Measurements from ENCODE around the gene TGFBR3L. TPM values are rescaled to one million over a fixed set of nuclear protein-coding genes. Genes with fewer than 3 reads are reported as not detected.

TGFBR3L gene
- total and polyA plus RNA-seq, 2 of the 13 experiments (the other 11 are each of a cell fraction or from before 2014, with no cell fraction given), result 0.20 to 1.0 TPM

DNA sequence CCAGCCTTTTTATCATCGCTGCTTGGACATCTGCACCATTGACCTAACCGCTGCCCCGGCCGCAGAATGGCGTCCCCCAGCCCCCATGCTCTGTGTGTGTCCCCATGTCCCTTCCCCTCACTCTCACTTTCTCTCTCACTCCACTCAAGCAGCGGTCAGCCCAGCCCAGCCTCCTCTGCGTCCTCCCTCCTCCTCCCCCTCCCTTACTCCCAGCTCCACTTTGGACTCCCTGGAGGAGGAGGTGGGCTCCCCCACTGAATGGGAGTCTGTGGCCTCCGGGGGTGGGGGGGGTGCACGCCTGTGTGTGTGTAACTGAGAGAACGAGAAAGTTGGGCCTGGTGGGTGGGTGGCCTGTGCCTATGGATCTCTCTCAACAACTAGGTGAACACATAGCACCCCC, 8.8 kb upstream of the TGFBR3L start:
- TF ChIP-seq MLLT10 (CRISPR knock-in tag; IDR thresholded peaks at IDR 0.05) (no peak), GATAD1 (CRISPR knock-in tag; IDR thresholded peaks at IDR 0.05) (no peak), TGIF2 (CRISPR knock-in tag; IDR thresholded peaks at IDR 0.05) (no peak), ELF1 (CRISPR knock-in tag; IDR thresholded peaks at IDR 0.05) (no peak), ZNF510 (CRISPR knock-in tag; IDR thresholded peaks at IDR 0.05; ENCODE audit: low read depth) (no peak), CENPX (CRISPR knock-in tag; IDR thresholded peaks at IDR 0.05) (no peak), ESRRA (CRISPR knock-in tag; IDR thresholded peaks at IDR 0.05; ENCODE audit: low read depth) (no peak)
- TF ChIP-seq, protein P1, sequence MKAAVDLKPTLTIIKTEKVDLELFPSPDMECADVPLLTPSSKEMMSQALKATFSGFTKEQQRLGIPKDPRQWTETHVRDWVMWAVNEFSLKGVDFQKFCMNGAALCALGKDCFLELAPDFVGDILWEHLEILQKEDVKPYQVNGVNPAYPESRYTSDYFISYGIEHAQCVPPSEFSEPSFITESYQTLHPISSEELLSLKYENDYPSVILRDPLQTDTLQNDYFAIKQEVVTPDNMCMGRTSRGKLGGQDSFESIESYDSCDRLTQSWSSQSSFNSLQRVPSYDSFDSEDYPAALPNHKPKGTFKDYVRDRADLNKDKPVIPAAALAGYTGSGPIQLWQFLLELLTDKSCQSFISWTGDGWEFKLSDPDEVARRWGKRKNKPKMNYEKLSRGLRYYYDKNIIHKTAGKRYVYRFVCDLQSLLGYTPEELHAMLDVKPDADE (CRISPR knock-in tag; IDR thresholded peaks at IDR 0.05), result no peak
- TF ChIP-seq, protein P2, sequence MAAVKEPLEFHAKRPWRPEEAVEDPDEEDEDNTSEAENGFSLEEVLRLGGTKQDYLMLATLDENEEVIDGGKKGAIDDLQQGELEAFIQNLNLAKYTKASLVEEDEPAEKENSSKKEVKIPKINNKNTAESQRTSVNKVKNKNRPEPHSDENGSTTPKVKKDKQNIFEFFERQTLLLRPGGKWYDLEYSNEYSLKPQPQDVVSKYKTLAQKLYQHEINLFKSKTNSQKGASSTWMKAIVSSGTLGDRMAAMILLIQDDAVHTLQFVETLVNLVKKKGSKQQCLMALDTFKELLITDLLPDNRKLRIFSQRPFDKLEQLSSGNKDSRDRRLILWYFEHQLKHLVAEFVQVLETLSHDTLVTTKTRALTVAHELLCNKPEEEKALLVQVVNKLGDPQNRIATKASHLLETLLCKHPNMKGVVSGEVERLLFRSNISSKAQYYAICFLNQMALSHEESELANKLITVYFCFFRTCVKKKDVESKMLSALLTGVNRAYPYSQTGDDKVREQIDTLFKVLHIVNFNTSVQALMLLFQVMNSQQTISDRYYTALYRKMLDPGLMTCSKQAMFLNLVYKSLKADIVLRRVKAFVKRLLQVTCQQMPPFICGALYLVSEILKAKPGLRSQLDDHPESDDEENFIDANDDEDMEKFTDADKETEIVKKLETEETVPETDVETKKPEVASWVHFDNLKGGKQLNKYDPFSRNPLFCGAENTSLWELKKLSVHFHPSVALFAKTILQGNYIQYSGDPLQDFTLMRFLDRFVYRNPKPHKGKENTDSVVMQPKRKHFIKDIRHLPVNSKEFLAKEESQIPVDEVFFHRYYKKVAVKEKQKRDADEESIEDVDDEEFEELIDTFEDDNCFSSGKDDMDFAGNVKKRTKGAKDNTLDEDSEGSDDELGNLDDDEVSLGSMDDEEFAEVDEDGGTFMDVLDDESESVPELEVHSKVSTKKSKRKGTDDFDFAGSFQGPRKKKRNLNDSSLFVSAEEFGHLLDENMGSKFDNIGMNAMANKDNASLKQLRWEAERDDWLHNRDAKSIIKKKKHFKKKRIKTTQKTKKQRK (IDR thresholded peaks at IDR 0.05; ENCODE audit: low read length), result no peak
- TF ChIP-seq, protein P3, sequence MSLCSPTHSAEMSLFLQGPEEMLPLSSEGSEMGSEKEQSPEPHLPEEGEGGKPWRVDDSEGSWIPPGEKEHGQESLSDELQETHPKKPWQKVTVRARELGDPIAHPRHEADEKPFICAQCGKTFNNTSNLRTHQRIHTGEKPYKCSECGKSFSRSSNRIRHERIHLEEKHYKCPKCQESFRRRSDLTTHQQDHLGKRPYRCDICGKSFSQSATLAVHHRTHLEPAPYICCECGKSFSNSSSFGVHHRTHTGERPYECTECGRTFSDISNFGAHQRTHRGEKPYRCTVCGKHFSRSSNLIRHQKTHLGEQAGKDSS (CRISPR knock-in tag; IDR thresholded peaks at IDR 0.05; ENCODE audit: borderline replicate concordance, low read depth), result no peak
- ChIA-PET CTCF (ENCODE audit: low intra/inter-chr PET ratio, low total read pairs) (no interaction called here), POLR2A (no interaction called here)
- Histone ChIP-seq H3K9me3 (ENCODE audit: low read length) (no peaks in the 10 kb centered on the region), H4K20me1 (ENCODE audit: insufficient read depth, low read length) (peaks cover 13% of the 10 kb centered on the region; the same call in 1 of the 2 replicates), H3K79me2 (ENCODE audit: insufficient read depth, low read length) (peaks cover 29% of the 10 kb centered on the region), H3K27me3 (ENCODE audit: control insufficient read depth in 1 of 2, insufficient read depth in 2 of 2, low read length in 2 of 2) (no peaks in the 10 kb centered on the region; a peak in 1 of 5 replicates), H3K4me2 (ENCODE audit: low read depth, low read length) (peak overlapping the region; percentile 99; the same call in 1 of the 2 replicates), H3K27ac (ENCODE audit: extremely low read length, insufficient read depth, low read length) (no peak overlapping the region), H2AFZ (ENCODE audit: low read length) (no peak overlapping the region), H3K9ac (ENCODE audit: insufficient read depth, low read depth, low read length) (no peak overlapping the region), H3K4me1 (ENCODE audit: insufficient read depth, low read length) (peaks cover 43% of the 10 kb centered on the region), H3K4me3 (replicated peaks in 1 of 3; ENCODE audit: insufficient read depth in 1 of 3, low read depth in 2 of 3, low read length in 3 of 3) (no peak overlapping the region), H3K36me3 (replicated peaks in 1 of 2; ENCODE audit: control insufficient read depth in 1 of 2, insufficient read depth in 2 of 2, low read length in 2 of 2) (peaks cover 0 to 21% of the 10 kb centered on the region in 2 experiments; a peak in 3 of 5 replicates)
- no peak for FAIRE-seq
- in situ Hi-C loops (cut with HindIII; ENCODE audit: extremely low pct_ligation_motif_present, low pct_unique_long_range_greater_than_20kb), result no loop called here
- intact Hi-C loops (cut with micrococcal nuclease; ENCODE audit: unreplicated experiment), result no loop called here
- BruUV-seq (replicated peaks), result no TSS peak
- DNase-seq (ENCODE audit: low spot score), result no peak
- WGBS (ENCODE audit: low lambda C conversion rate), result 93% methylated on average over 10 of the region's 10 CpGs
- ATAC-seq, result no peak

Measured in HepG2 (cell line).